Progenitor cell of endocrine pancreas (in vitro differentiated cells): ENCODE measurements around the gene USP48. TPM values are rescaled to one million over a fixed set of nuclear protein-coding genes. Genes with fewer than 3 reads are reported as not detected.

Source experiments
- DNase-seq: peaks from one replicate; pipeline ENCODE4 v3.0.0; 2021; ENCODE audit warnings: low spot score; ENCODE audit not compliant: unreplicated experiment
- H3K27ac Mint-ChIP-seq: 2 replicates; pipeline ENCODE4 v1.8.0; 2021; ENCODE audit warnings: mild to moderate bottlenecking, moderate library complexity, mixed read lengths
- H3K27me3 Mint-ChIP-seq: 2 replicates; pipeline ENCODE4 v1.8.0; 2021; ENCODE audit warnings: mixed read lengths
- H3K36me3 Mint-ChIP-seq: 2 replicates; pipeline ENCODE4 v1.8.0; 2022; ENCODE audit warnings: mixed read lengths; ENCODE audit not compliant: insufficient read depth
- H3K4me1 Mint-ChIP-seq: 2 replicates; pipeline ENCODE4 v1.8.0; 2021; ENCODE audit warnings: low read depth, mixed read lengths
- H3K4me3 Mint-ChIP-seq: 2 replicates; pipeline ENCODE4 v1.8.0; 2021; ENCODE audit warnings: low read depth, mild to moderate bottlenecking, moderate library complexity, mixed read lengths
- H3K9me3 Mint-ChIP-seq: 2 replicates; pipeline ENCODE4 v1.8.0; 2021; ENCODE audit warnings: low read depth, mixed read lengths
- total RNA-seq: library from RNA; stranded (reverse); gene quantifications from 2 replicates; pipeline ENCODE4 v1.2.1, GENCODE V29; 2021
- TF ChIP-seq, protein P1 (sequence below): fragments of 200-600 bp; sonication (generic); IDR thresholded peaks from one replicate; pipeline ENCODE4 v1.5.0; 2021; ENCODE audit warnings: antibody characterized with exemption, mild to moderate bottlenecking; ENCODE audit not compliant: unreplicated experiment

The USP48 gene
- total RNA-seq, 1 donor from 2014 or later, result 77.3 TPM

GRCh38 chr1:21647431-21648351 is 135.3 kb downstream of the USP48 start:
- H3K4me1 Mint-ChIP-seq, result peaks cover 7% of the 10 kb centered on the region
- peak; percentile 68 for DNase-seq
- no peak overlapping the region for H3K4me3 Mint-ChIP-seq
- H3K27me3 Mint-ChIP-seq, result peaks cover 25% of the 10 kb centered on the region
- H3K9me3 Mint-ChIP-seq, result no peaks in the 10 kb centered on the region
- H3K27ac Mint-ChIP-seq, result no peak overlapping the region
- TF ChIP-seq, protein P1, sequence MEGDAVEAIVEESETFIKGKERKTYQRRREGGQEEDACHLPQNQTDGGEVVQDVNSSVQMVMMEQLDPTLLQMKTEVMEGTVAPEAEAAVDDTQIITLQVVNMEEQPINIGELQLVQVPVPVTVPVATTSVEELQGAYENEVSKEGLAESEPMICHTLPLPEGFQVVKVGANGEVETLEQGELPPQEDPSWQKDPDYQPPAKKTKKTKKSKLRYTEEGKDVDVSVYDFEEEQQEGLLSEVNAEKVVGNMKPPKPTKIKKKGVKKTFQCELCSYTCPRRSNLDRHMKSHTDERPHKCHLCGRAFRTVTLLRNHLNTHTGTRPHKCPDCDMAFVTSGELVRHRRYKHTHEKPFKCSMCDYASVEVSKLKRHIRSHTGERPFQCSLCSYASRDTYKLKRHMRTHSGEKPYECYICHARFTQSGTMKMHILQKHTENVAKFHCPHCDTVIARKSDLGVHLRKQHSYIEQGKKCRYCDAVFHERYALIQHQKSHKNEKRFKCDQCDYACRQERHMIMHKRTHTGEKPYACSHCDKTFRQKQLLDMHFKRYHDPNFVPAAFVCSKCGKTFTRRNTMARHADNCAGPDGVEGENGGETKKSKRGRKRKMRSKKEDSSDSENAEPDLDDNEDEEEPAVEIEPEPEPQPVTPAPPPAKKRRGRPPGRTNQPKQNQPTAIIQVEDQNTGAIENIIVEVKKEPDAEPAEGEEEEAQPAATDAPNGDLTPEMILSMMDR, result no peak
- no peaks in the 10 kb centered on the region for H3K36me3 Mint-ChIP-seq

DNA sequence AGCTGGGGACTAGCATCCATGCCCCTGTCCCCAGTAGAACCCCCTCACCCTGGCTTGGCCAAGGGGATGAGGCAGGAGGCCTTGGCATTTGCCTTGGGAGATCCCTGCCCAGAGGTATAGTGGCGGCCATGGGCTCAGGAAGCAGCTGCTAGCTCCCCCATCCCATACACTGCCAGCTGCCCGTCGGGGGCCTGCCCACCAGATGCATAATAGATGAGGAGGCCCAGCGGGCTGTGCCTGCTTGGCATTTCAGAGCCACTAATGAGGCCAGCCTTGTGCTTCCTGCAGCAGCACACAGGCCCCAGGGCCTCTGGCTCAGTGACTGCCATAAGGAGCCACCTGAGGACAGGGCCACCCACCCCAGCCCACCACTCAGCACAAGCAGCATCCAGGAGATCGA is 137.4 kb downstream of the USP48 start:
- Mint-ChIP-seq H3K27me3 (peaks cover 18% of the 10 kb centered on the region), H3K4me3 (no peak overlapping the region), H3K27ac (no peak overlapping the region), H3K36me3 (no peaks in the 10 kb centered on the region), H3K4me1 (no peaks in the 10 kb centered on the region), H3K9me3 (no peaks in the 10 kb centered on the region)
- TF ChIP-seq, protein P1, result no peak
- DNase-seq, result no peak

- H3K4me1 Mint-ChIP-seq, result peaks cover 2% of the 10 kb centered on the region
- no peak overlapping the region for H3K4me3 Mint-ChIP-seq
Observed at GRCh38 chr1:21644906-21645305, 138.0 kb downstream of the USP48 start.

DNA sequence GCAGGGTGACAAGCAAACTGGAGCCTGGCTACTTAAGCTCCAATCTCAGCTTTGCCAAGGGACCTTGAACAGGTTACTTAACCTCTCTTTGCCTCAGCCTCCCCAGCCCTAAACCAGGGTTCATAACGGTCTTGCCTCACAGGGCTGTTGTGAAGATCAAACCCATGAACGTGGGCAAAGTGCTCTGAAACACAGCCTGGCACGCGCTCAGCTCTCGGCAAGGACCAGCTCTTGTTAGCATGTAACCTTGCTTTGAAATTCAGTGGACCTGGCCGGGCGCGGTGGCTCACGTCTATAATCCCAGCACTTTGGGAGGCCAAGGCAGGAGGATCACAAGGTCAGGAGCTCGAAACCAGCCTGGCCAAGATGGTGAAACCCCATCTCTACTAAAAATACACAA is 138.6 kb downstream of the USP48 start:
- H3K27ac Mint-ChIP-seq, result no peak overlapping the region
- H3K4me3 Mint-ChIP-seq, result no peak overlapping the region
- H3K4me1 Mint-ChIP-seq, result peaks cover 2% of the 10 kb centered on the region
- no peaks in the 10 kb centered on the region for H3K36me3 Mint-ChIP-seq
- H3K9me3 Mint-ChIP-seq, result no peaks in the 10 kb centered on the region
- DNase-seq, result no peak
- TF ChIP-seq, protein P1, result no peak
- H3K27me3 Mint-ChIP-seq, result peaks cover 26% of the 10 kb centered on the region

More at GRCh38 chr1:21644906-21645305, 138.0 kb downstream of the USP48 start:
- H3K27me3 Mint-ChIP-seq, result peaks cover 24% of the 10 kb centered on the region
- H3K9me3 Mint-ChIP-seq, result no peaks in the 10 kb centered on the region
- TF ChIP-seq, protein P1, result no peak
- H3K36me3 Mint-ChIP-seq, result no peaks in the 10 kb centered on the region
- H3K27ac Mint-ChIP-seq, result no peak overlapping the region
- DNase-seq, result no peak

DNA sequence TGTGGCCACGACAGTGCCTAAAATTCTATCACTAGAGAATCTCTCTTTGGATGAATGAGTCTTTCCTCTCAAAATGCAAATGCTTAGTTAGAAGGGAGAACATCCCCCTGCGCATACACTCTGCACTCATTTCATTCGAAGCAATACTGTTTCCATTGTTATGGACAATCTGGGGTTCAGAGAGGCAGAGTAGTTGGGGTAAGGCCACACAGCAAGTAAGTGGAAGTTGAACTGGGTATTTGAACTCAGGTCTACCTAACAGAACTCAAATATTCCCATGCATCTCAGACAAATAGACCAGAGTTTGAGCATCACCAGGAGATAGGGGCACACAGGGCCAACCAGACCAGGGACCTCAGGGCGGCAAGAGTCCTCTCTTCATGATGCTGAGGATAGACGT is 139.3 kb downstream of the USP48 start:
- H3K4me1 Mint-ChIP-seq, result peaks cover 2% of the 10 kb centered on the region
- no peaks in the 10 kb centered on the region for H3K36me3 Mint-ChIP-seq
- H3K9me3 Mint-ChIP-seq, result no peaks in the 10 kb centered on the region
- H3K27me3 Mint-ChIP-seq, result peaks cover 26% of the 10 kb centered on the region
- no peak for DNase-seq
- TF ChIP-seq, protein P1, result no peak
- H3K4me3 Mint-ChIP-seq, result no peak overlapping the region
- H3K27ac Mint-ChIP-seq, result no peak overlapping the region
